GM21515 (cell line): ENCODE measurements around the gene PHETA2.
"Not testable (repeated sequence)": the region's sequence is repeated elsewhere in the genome, so short reads cannot be mapped to it uniquely, and the experiment has no call there.

Experiments used
- ATAC-seq: cut with Tn5 transposase; IDR thresholded peaks from one replicate; pipeline ENCODE4 v1.9.1; 2021; ENCODE audit not compliant: unreplicated experiment

The PHETA2 gene

GRCh38 chr22:42069801-42070516 is 4.1 kb upstream of the PHETA2 start:
- peak; percentile 10 for ATAC-seq

DNA sequence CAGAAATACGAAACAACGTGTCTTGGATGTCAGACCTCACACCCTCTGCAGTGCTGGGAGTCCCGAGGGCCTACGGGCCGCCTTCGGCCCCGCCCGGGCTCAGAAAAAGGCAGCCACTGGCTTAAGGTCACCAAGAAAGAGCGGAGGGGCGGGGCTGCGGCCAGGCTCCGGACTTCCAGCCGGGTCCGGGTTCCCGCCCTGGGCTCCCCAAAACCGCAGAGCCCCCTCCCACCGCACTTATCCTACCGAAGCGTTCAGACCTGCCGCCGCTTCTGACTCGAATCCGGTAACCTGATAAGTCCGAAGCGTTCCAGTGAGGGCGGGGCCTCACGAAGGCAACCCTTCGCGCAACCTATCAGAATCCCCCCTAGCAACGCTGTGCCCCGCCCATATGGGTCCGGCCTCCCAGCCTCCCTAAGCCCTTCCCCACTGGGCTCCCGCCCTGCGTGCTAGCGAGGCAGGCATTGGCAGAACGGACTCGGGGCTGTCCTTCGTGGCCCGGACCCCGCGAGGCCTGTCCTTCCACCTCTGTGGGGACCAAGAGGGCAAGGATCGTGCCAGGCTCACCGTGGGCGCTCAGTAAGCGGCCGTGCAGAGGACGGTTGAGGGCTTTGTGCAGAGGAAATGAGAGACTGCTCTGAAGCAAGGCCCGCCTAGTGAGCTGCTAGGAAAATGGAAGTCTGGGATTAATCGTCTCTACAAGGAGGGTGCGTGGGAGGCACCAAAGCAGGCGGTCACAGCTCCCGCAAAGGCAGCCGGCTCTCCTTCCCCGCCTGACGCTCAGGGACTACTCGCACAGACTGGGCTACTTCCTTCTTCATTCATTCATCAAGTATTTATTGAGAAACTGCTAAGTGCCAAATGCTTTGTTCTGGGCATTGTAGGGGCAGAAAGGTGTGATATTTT is 3.3 kb upstream of the PHETA2 start, which contains the start of gene NAGA:
Gene NAGA, minus strand, starts transcription at position 296 of the 906 bp plus-strand sequence. CDS start 515 bp downstream, outside the sequence.
- peak; percentile 77 for ATAC-seq

DNA sequence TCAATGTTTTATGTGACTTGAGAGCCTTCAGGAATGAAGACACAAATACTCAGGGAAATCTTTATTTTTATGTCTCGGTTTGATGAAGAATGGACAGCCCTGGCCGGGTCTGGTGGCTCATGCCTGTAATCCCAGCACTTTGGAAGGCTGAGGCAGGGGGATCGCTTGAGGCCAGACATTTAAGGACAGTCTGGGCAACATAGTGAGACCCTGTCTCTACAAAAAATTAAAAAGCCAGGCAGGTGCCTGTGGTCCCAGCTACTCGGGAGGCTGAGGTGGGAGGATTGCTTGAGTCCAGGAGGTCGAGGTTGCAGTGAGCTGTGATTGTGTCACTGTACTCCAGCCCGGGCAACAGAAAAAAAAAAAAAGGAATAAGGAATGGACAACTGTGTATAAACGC is 2.5 kb upstream of the PHETA2 start:
- ATAC-seq = not testable (repeated sequence)

GRCh38 chr22:42072606-42073330 is 1.3 kb upstream of the PHETA2 start:
- ATAC-seq = no peak

DNA sequence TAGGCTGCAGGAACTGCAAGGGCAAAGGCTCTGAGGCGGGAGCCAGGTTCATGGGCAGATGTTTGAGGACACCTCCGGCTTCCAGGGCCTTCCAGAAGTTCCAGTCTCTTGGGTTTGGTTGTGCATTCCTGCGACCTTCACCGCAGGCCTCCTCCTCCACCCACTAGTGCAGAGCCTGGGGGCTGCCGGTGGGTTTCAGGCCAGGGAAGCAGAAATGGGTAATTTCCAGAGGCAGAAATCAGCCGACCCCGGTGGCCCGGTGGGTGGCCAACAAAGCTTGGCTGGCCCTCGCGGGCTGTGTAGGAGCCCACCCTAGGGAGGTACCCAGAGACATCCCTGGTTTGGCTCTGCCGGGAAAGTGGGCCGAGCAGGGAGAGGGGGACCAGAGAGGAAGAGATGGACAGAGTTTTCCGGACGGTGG is 417 bp upstream of the PHETA2 start:
- no peak for ATAC-seq

DNA sequence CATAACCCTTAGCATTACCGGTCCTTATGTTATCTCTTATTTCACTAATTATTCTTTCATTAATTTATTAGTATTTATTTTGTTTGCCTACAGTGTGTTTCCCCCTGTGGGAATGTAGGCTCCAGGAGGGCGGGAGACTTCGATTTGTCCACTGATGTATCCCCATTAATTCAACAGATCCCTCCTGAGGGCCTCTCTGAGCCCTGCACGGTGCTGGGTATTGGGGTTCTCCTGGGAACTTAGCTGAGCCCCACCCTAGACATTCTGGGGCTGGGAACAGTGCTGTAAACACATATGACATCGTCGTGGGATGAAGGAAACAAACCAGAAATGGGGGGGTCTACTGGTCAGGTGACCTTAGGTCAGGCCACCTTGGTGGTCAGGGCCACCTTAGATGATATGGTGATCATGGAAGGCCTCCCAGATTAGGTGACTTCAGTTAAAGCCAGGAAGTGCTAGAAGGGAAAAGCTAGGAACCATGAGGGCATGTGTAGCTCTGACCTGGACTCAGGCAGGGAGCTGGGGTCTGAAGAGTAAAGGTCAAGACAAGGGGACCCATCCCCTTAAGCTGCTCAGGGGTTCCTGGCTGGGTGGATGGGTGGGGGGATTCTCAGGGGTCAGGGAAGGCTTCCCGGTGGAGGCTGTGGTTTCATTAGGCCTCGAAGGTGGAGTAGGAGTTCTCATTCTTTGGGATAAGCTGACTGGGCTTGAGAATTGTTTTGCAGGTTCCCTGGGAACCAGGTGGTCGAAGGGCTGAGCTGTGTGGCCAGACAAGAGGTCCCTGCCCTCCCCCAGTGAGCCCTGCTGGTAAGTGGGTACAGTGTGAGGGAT is 1.0 kb downstream of the PHETA2 start:
- ATAC-seq = no peak

GRCh38 chr22:42076764-42077485 is 2.9 kb downstream of the PHETA2 start:
- ATAC-seq = no peak

DNA sequence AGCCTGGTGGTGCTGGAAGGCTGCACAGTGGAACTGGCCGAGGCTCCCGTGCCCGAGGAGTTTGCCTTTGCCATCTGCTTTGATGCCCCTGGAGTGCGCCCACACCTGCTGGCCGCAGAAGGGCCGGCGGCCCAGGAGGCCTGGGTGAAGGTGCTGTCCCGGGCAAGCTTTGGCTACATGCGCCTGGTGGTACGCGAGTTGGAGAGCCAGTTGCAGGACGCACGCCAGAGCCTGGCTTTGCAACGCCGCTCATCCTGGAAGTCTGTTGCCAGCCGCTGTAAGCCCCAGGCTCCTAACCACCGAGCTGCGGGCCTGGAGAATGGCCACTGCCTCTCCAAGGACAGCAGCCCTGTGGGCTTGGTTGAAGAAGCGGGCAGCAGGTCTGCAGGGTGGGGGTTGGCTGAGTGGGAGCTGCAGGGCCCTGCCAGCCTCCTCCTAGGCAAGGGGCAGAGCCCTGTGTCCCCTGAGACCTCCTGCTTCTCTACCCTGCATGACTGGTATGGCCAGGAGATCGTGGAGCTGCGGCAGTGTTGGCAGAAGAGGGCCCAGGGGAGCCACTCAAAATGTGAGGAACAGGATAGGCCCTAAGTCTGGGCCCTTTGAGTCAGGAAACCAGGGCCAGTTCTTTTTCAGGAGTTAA is 3.6 kb downstream of the PHETA2 start:
- no peak for ATAC-seq

DNA sequence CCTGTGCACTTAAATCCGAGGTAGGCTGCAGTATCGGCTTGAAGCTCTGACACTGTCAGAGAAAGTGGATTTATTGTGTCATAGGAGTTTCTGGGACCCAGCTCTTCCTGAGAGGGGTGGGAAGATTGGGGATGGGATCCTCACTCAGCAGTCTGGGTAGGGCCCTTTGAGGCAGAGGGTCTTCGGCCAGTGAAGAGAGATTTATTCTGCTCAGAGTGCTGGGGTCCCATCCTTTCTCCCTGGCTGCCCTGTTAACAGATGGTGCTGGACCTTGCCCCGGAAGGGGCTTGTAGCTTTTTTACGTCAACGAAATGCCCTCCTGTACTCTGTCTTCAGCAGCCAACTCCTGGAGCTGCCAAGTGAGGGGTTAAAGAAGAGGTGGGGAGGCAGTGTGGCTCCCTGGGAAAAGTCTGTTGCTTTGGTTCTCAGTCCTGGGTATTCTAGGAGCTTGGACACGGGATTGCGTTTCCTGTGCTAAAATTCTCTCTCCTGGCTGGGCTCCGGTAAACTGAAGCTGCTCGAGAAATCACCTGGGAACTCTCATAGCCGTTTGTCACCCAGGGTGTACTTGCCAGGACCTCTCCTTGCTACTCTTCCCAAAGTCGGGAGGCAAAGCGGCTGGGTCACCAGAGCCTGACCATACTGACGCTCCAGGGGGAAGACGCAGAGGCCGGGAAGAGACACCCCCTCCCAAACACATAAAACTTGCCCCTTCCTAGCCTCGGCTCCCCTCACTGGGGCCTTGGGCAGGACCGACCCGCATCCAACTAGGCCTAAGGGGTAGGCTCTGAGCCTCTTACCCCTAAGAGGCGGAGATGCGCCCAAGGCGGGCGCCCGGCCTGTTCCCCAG is 4.6 kb downstream of the PHETA2 start:
- ATAC-seq = no peak

DNA sequence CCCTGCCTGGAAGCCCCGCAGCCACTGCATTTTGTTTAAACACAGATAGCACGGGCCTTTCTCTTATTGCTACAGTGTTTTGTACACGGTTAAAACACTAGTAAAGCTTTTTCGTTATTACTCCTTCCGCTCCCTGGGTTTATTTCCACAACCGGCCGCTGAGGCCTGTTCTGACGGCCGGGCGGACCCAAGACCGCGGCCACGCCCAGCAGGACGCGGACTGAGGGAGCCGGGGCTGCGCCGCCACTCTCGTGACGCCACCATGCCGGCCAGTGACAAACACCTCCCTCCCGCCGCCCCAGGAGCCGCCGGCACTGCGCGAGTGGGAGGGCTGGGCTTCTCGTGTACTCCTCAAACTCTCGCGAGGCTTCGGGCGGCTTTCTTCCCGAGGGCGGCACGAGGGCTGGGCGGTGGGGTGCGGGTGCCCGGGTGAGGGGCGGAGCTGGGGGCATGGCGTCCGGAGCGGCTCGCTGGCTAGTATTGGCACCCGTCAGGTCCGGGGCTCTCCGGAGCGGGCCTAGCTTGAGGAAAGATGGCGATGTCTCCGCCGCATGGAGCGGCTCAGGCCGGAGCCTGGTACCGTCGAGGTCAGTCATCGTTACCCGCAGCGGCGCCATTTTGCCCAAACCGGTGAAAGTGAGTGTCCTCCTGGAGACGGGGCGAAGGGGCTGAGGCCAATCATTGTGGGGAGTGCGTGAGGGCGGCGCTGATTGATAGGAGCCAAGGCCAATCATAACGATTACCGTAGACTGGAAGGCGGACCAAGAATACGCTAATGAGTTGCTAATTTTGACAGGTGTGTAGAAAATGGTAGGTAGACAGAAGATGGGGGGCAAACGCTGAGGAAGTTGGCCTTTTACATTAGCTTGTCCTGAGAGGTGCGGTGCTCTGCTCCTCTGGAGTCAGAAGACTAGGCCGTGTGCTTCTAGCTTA is 5.5 kb downstream of the PHETA2 start, which contains the start of gene SMDT1:
Gene SMDT1, plus strand, starts transcription at position 382 of the 933 bp plus-strand sequence. Its CDS starts 69 bp downstream, at position 451.
- ATAC-seq = peak; percentile 72

GRCh38 chr22:42080287-42080686 is 6.2 kb downstream of the PHETA2 start:
- no peak for ATAC-seq

- no peak for ATAC-seq
These were observed 9.1 kb downstream of the PHETA2 start for GRCh38 chr22:42083119-42083518.

DNA sequence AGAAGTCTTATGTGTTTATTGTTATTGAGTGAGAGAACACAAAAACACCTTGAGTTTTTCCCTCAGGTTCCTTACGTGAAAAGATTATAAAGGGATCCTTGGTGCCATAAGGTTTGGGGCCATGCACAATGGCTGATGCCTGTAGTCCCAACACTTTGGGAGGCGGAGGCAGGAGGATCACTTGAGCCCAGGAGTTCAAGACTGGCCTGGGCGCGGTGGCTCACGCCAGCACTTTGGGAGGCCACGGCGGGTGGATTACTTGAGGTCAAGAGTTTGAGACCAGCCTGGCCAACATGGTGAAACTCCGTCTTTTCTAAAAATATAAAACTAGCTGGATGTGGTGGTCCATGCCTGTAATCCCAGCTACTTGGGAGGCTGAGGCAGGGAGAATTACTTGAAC is 10.8 kb downstream of the PHETA2 start:
- no peak for ATAC-seq

DNA sequence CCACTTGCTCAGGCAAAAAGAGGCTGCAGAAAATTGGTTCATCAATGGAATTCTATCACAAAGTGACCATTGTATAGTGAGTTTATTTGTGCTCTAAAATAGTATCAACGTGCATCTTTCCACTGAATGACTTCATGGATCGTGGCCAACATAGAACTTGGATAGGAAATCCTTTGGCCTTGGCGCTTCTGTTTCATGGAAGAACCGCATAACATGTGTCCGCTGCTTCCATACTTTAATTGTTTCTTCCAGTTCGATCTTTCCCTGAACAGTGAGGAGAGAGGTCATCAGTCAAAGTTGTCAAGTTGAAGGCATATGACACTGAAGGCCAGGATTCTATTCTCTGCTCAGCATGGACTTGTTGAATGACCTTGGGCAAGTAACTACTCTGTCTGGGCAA is 12.0 kb downstream of the PHETA2 start:
- ATAC-seq = no peak

- ATAC-seq = peak; percentile 84
These were observed 16.8 kb downstream of the PHETA2 start, which contains the start of gene NDUFA6 for GRCh38 chr22:42090596-42091454. Gene NDUFA6, minus strand, starts transcription at chr22:42090772. Its CDS starts 28 bp downstream, at chr22:42090744.

GRCh38 chr22:42091455-42091782 is 17.4 kb downstream of the PHETA2 start:
- ATAC-seq = no peak
